HepG2 (cell line): Measurements from ENCODE around the gene MOGAT3. TPM values are rescaled to one million over a fixed set of nuclear protein-coding genes. Genes with fewer than 3 reads are reported as not detected.

Source experiments
- ATAC-seq: fragments of 200-7000 bp; cut with Tn5 transposase; 3 replicates; pipeline ENCODE4 v1.9.1; 2020; ENCODE audit warnings: mild to moderate bottlenecking, moderate library complexity
- BruUV-seq: library from RNA; stranded (reverse); fragments of 400-500 nt; replicated peaks from 2 replicates; lab custom pipeline; 2021; lab: Mats Ljungman, UMichigan
- CTCF ChIA-PET: fragments of 300-600 bp; formaldehyde crosslinking; extraction: SDS; loops from one replicate; lab custom pipeline; 2021; ENCODE audit warnings: low total read pairs, inconsistent platforms, low intra/inter-chr PET ratio; lab: Yijun Ruan, JAX
- POLR2A ChIA-PET: fragments of 350-600 bp; sonication (Branson Sonifier 250); formaldehyde crosslinking; loops from one replicate; lab custom pipeline; 2020; ENCODE audit warnings: antibody characterized with exemption, inconsistent platforms; lab: Yijun Ruan, JAX
- DNase-seq: peaks from one replicate; pipeline ENCODE4 v3.0.0-alpha.2; 2015; ENCODE audit warnings: low spot score
- FAIRE-seq: peaks from 3 replicates; lab custom pipeline; 2011; peaks lifted over from hg19 to GRCh38; lab: Jason Lieb, UNC
- H2AFZ ChIP-seq: one replicate; pipeline ENCODE4 v1.6.1; 2011; ENCODE audit warnings: low read length, inconsistent platforms
- H3K27ac ChIP-seq: fragments of 300-600 bp; 3 replicates; pipeline ENCODE4 v1.8.0; 2011; ENCODE audit warnings: mixed run types, mild to moderate bottlenecking, mixed read lengths, low read length, inconsistent platforms; ENCODE audit not compliant: insufficient read depth; ENCODE audit errors: extremely low read length
- H3K27me3 ChIP-seq, 2 experiments: fragments of 200-600 bp in 1 of 2; 2 replicates in 1 of 2; 3 replicates in 1 of 2; pipeline versions ENCODE4 v1.6.0 to v1.8.0; 2011; ENCODE audit warnings: low read length in 2 of 2, mild to moderate bottlenecking in 2 of 2, moderate library complexity in 2 of 2, inconsistent platforms in 1 of 2; ENCODE audit not compliant: insufficient read depth in 2 of 2, control insufficient read depth in 1 of 2
- H3K36me3 ChIP-seq, 2 experiments: fragments of 200-600 bp in 1 of 2; replicated peaks in 1 of 2; 2 replicates in 1 of 2; 3 replicates in 1 of 2; pipeline versions ENCODE4 v1.5.1 to v1.8.0; 2011; ENCODE audit warnings: low read length in 2 of 2, inconsistent platforms in 1 of 2; ENCODE audit not compliant: insufficient read depth in 2 of 2, control insufficient read depth in 1 of 2
- H3K4me1 ChIP-seq: 2 replicates; pipeline ENCODE4 v1.5.1; 2012; ENCODE audit warnings: low read length, inconsistent platforms; ENCODE audit not compliant: insufficient read depth
- H3K4me2 ChIP-seq: 2 replicates; pipeline ENCODE4 v1.6.0; 2011; ENCODE audit warnings: low read depth, low read length, inconsistent platforms
- H3K4me3 ChIP-seq, 3 experiments: fragments of 200-600 bp in 1 of 3; sonication (generic), shearing (Covaris generic) in 1 of 3; replicated peaks in 1 of 3; 2 replicates each; pipeline ENCODE4 v1.5.1; 2011 to 2016; ENCODE audit warnings: low read length in 3 of 3, inconsistent platforms in 2 of 3, low read depth in 2 of 3, mild to moderate bottlenecking in 2 of 3, control low read depth in 1 of 3, mixed read lengths in 1 of 3; ENCODE audit not compliant: insufficient read depth in 1 of 3
- H3K79me2 ChIP-seq: one replicate; pipeline ENCODE4 v1.6.1; 2011; ENCODE audit warnings: low read length, inconsistent platforms; ENCODE audit not compliant: insufficient read depth
- H3K9ac ChIP-seq: 2 replicates; pipeline ENCODE4 v1.6.0; 2011; ENCODE audit warnings: mild to moderate bottlenecking, low read depth, low read length, inconsistent platforms; ENCODE audit not compliant: insufficient read depth
- H3K9me3 ChIP-seq: 2 replicates; pipeline ENCODE4 v1.5.1; 2012; ENCODE audit warnings: mild to moderate bottlenecking, low read length
- H4K20me1 ChIP-seq: 2 replicates; pipeline ENCODE4 v1.6.0; 2011; ENCODE audit warnings: inconsistent platforms, mild to moderate bottlenecking, low read length, moderate library complexity; ENCODE audit not compliant: insufficient read depth
- PAWR ChIP-seq: sonication (generic); formaldehyde crosslinking; IDR thresholded peaks from 2 replicates; pipeline ENCODE4 v1.4.0; 2020; ENCODE audit warnings: missing genetic modification reagents, mild to moderate bottlenecking, borderline replicate concordance
- PHF5A ChIP-seq: IDR thresholded peaks from one replicate; pipeline ENCODE4 v1.6.1; 2018; ENCODE audit warnings: low read depth, missing genetic modification reagents; ENCODE audit not compliant: unreplicated experiment
- ZNF326 ChIP-seq: sonication (generic); formaldehyde crosslinking; IDR thresholded peaks from 2 replicates; pipeline ENCODE4 v1.4.0; 2020; ENCODE audit warnings: missing genetic modification reagents, borderline replicate concordance
- ZNF672 ChIP-seq: sonication (generic); formaldehyde crosslinking; IDR thresholded peaks from 2 replicates; pipeline ENCODE4 v1.8.1; 2022; ENCODE audit warnings: missing genetic modification reagents
- WGBS: methylation state at CpG from one replicate; pipeline ENCODE4 v1.1.6; 2017; ENCODE audit warnings: low lambda C conversion rate; 5-methylcytosine and 5-hydroxymethylcytosine counted together
- in situ Hi-C: cut with HindIII; loops from 2 replicates; pipeline ENCODE4 v1.10.0; 2017; ENCODE audit warnings: low pct_unique_long_range_greater_than_20kb; ENCODE audit not compliant: extremely low pct_ligation_motif_present
- intact Hi-C: fragments of 100-400 bp; cut with micrococcal nuclease; formaldehyde crosslinking; loops from one replicate; pipeline ENCODE4 v1.10.0; 2022; ENCODE audit not compliant: unreplicated experiment
- polyA plus RNA-seq, 8 experiments: library from polyadenylated mRNA; depleted of rRNA in 3 of 8; stranded (reverse) in 7 of 8; unstranded in 1 of 8; fragments of >200 nt; fragmentation: Illumina TruSeq in 4 of 8; extraction: Trizol in 4 of 8; gene quantifications; 2 replicates each; pipeline versions ENCODE4 v1.2.1 to v1.2.3, GENCODE V29; 2011 to 2016; ENCODE audit warnings: low read depth in 4 of 8, missing spikeins in 1 of 8, mixed read lengths in 1 of 8; ENCODE audit not compliant: insufficient read depth in 1 of 8
- total RNA-seq, 5 experiments: library from RNA; depleted of rRNA; stranded (reverse); fragments of >200 nt; fragmentation: Illumina TruSeq; extraction: Trizol; gene quantifications; 2 replicates each; pipeline ENCODE4 v1.2.3, GENCODE V29; 2016; ENCODE audit warnings: low read depth in 1 of 5
- TF ChIP-seq, protein P1 (sequence below): sonication (generic); formaldehyde crosslinking; IDR thresholded peaks from 2 replicates; pipeline ENCODE4 v1.8.0; 2022; ENCODE audit warnings: low read depth, missing genetic modification reagents

MOGAT3 gene
- total and polyA plus RNA-seq, 2 of the 13 experiments (the other 11 are each of a cell fraction or from before 2014, with no cell fraction given), result 22.5 to 30.5 TPM

DNA sequence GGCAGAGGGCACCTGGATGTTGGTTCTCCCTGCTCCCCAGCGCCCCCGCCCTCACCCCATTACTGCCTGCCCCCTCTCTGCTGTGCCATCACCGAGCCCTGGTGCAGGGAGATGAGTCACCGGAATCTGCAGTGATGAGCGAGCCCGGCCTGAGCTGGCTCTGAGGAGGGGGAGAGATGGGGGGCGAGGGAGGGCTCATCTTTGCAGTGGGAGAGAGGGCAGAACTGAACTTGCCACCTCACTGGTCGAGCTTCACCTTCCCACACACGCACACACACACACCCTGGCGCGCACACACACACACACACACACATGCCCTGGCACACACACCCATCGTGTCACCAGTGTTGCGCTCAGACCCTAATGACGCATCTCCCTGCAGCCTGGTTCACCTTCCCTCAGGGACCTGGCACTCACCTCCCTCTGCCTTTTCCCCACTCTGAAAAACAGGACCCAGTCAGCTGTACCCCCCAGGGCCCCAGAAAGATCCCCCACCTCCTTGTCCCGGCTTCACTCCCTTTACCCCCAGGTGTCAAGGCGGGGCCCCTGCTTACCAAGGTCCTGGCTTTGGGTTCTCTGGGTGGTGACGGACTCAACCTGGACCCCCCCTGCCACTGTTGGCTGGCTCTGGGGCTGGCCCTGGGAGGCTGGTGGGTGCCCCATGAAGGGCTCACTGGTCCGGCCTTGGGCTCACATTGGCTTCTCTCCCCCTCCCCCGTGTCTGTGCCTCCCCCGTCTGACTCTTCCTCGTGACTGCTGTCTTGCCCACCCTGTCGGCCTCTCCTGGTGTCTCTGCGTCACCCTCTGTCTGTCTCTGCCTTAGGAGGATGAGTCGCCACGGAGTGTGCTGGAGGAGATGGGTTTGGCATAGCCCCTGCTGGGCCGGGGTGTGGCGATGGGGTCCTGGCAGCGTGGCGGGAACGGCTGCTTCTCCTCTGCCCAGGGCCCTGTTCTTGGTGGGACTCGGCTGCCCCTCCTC is 40.9 kb downstream of the MOGAT3 start:
- CTCF ChIA-PET, result no interaction called here
- no peak overlapping the region for H2AFZ ChIP-seq
- POLR2A ChIA-PET, result interaction anchor here (0.5 to 0.6 kb wide), 2 partner anchors 16 to 21 kb away, joined by 3 read pairs; no protein-coding TSS in a partner anchor
- no TSS peak for BruUV-seq
- TF ChIP-seq ZNF326 (CRISPR knock-in tag) (no peak), PAWR (CRISPR knock-in tag) (no peak), PHF5A (CRISPR knock-in tag) (no peak), ZNF672 (CRISPR knock-in tag) (no peak)
- TF ChIP-seq, protein P1, sequence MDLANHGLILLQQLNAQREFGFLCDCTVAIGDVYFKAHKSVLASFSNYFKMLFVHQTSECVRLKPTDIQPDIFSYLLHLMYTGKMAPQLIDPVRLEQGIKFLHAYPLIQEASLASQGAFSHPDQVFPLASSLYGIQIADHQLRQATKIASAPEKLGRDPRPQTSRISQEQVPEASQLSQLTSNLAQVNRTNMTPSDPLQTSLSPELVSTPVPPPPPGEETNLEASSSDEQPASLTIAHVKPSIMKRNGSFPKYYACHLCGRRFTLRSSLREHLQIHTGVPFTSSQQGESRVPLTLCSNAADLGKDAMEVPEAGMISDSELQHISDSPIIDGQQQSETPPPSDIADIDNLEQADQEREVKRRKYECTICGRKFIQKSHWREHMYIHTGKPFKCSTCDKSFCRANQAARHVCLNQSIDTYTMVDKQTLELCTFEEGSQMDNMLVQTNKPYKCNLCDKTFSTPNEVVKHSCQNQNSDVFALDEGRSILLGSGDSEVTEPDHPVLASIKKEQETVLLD (CRISPR knock-in tag), result no peak
- H3K4me2 ChIP-seq, result no peak overlapping the region
- H3K79me2 ChIP-seq, result peaks cover 7% of the 10 kb centered on the region
- H3K4me3 ChIP-seq, result no peak overlapping the region
- no peak for DNase-seq
- H3K36me3 ChIP-seq, result peaks cover 0 to 14% of the 10 kb centered on the region in 2 experiments
- in situ Hi-C loops (no loop called here), intact Hi-C loops (no loop called here)
- no peak overlapping the region for H3K9ac ChIP-seq
- no peaks in the 10 kb centered on the region for H3K9me3 ChIP-seq
- H4K20me1 ChIP-seq, result peaks cover 5% of the 10 kb centered on the region; the same call in 1 of the 2 replicates
- 88% methylated on average over 25 of the region's 31 CpGs for WGBS
- peaks cover 37% of the 10 kb centered on the region for H3K4me1 ChIP-seq
- H3K27ac ChIP-seq, result no peak overlapping the region
- no peak for ATAC-seq
- FAIRE-seq, result no peak
- H3K27me3 ChIP-seq, result peaks cover 0 to 17% of the 10 kb centered on the region in 2 experiments; a peak in 4 of 5 replicates
